B cell (primary cell): ENCODE results near the gene CD8B. TPM values are rescaled to one million over a fixed set of nuclear protein-coding genes. Genes with fewer than 3 reads are reported as not detected.
"Not testable (repeated sequence)": the region's sequence is repeated elsewhere in the genome, so short reads cannot be mapped to it uniquely, and the experiment has no call there.

Experiments used
- ATAC-seq: fragments of 200-7000 bp; cut with Tn5 transposase; one replicate; pipeline ENCODE4 v1.10.0; 2021; ENCODE audit warnings: low read depth, mild to moderate bottlenecking, moderate number of reproducible peaks, moderate library complexity
- CTCF ChIA-PET: fragments of 350-600 bp; sonication (Branson Sonifier 250); formaldehyde crosslinking; loops from one replicate; lab custom pipeline; 2021; ENCODE audit warnings: antibody characterized with exemption, inconsistent platforms; lab: Charles Lee
- POLR2A ChIA-PET: fragments of 350-600 bp; sonication (Branson Sonifier 250); formaldehyde crosslinking; loops from one replicate; lab custom pipeline; 2021; ENCODE audit warnings: antibody characterized with exemption; lab: Charles Lee
- DNase-seq: peaks from one replicate; pipeline ENCODE4 v3.0.0; 2013
- H2AFZ ChIP-seq: 2 replicates; pipeline ENCODE4 v1.6.1; 2012; ENCODE audit warnings: mild to moderate bottlenecking, low read depth, low read length; ENCODE audit not compliant: insufficient read depth, poor library complexity, severe bottlenecking
- H3K27ac ChIP-seq, 2 donors: 1 replicate in 1 of 2; 2 replicates in 1 of 2; pipeline ENCODE4 v1.5.1; 2012 to 2013; ENCODE audit warnings: low read length in 2 of 2, mild to moderate bottlenecking in 2 of 2, moderate library complexity in 1 of 2
- H3K27me3 ChIP-seq, 4 experiments: fragments of 200-600 bp in 1 of 4; sonication (generic) in 1 of 4; replicated peaks in 1 of 4; 1 replicate in 2 of 4; 2 replicates in 2 of 4; pipeline versions ENCODE4 v1.6.1 to v1.7.0; 2013 to 2016; ENCODE audit warnings: low read length in 3 of 4, mild to moderate bottlenecking in 2 of 4, mixed read lengths in 1 of 4, moderate library complexity in 1 of 4; ENCODE audit not compliant: insufficient read depth in 4 of 4, control insufficient read depth in 3 of 4; ENCODE audit errors: control extremely low read depth in 1 of 4
- H3K36me3 ChIP-seq, 2 experiments: replicated peaks in 1 of 2; 1 replicate in 1 of 2; 2 replicates in 1 of 2; pipeline versions ENCODE4 v1.6.1 to v1.7.1; 2013; ENCODE audit warnings: low read length in 1 of 2; ENCODE audit not compliant: insufficient read depth in 2 of 2, control insufficient read depth in 1 of 2; ENCODE audit errors: control extremely low read depth in 1 of 2, extremely low read depth in 1 of 2
- H3K4me1 ChIP-seq, 2 donors: fragments of 200-600 bp in 1 of 2; sonication (generic) in 1 of 2; 1 replicate in 1 of 2; 2 replicates in 1 of 2; pipeline versions ENCODE4 v1.5.1 to v1.6.1; 2013 to 2017; ENCODE audit warnings: low read length in 2 of 2; ENCODE audit not compliant: control insufficient read depth in 2 of 2, insufficient read depth in 2 of 2
- H3K4me2 ChIP-seq: replicated peaks from 2 replicates; pipeline ENCODE3; 2012; ENCODE audit warnings: mild to moderate bottlenecking, low read depth, low read length; ENCODE audit not compliant: poor library complexity, severe bottlenecking
- H3K4me3 ChIP-seq, 5 experiments: fragments of 200-600 bp in 1 of 5; sonication (generic) in 1 of 5; 1 replicate in 3 of 5; 2 replicates in 2 of 5; pipeline versions ENCODE4 v1.5.1 to v1.7.0; 2011 to 2016; ENCODE audit warnings: low read length in 4 of 5, mild to moderate bottlenecking in 4 of 5, low read depth in 2 of 5, control low read depth in 1 of 5, moderate library complexity in 1 of 5; ENCODE audit not compliant: insufficient read depth in 1 of 5; ENCODE audit errors: control extremely low read depth in 1 of 5, extremely low read depth in 1 of 5
- H3K79me2 ChIP-seq: fragments of 200-600 bp; sonication (generic); one replicate; pipeline ENCODE4 v1.6.0; 2016; ENCODE audit warnings: low read length; ENCODE audit not compliant: control insufficient read depth, insufficient read depth
- H3K9ac ChIP-seq: fragments of 200-600 bp; sonication (generic); 2 replicates; pipeline ENCODE4 v1.6.1; 2017; ENCODE audit warnings: mild to moderate bottlenecking, low read length, moderate library complexity
- H3K9me3 ChIP-seq, 3 donors: one replicate each; pipeline versions ENCODE4 v1.6.1 to v1.7.1; 2013; ENCODE audit warnings: low read length in 2 of 3; ENCODE audit not compliant: control insufficient read depth in 2 of 3, insufficient read depth in 1 of 3; ENCODE audit errors: control extremely low read depth in 1 of 3
- H4K20me1 ChIP-seq: 2 replicates; pipeline ENCODE4 v1.6.0; 2012; ENCODE audit warnings: mild to moderate bottlenecking, low read length; ENCODE audit not compliant: insufficient read depth, control insufficient read depth, poor library complexity, severe bottlenecking
- H3K27ac Mint-ChIP-seq: one replicate; pipeline ENCODE4 v1.8.0; 2021; ENCODE audit warnings: mixed read lengths
- H3K27me3 Mint-ChIP-seq: one replicate; pipeline ENCODE4 v1.8.0; 2021; ENCODE audit warnings: mixed read lengths
- H3K4me1 Mint-ChIP-seq: one replicate; pipeline ENCODE4 v1.8.0; 2021; ENCODE audit warnings: mixed read lengths
- H3K4me3 Mint-ChIP-seq: one replicate; pipeline ENCODE4 v1.8.0; 2021; ENCODE audit warnings: mixed read lengths
- H3K9me3 Mint-ChIP-seq: one replicate; pipeline ENCODE4 v1.8.0; 2022; ENCODE audit warnings: mixed read lengths; ENCODE audit not compliant: insufficient read depth
- WGBS: methylation state at CpG from one replicate; pipeline ENCODE4 v1.1.5; 2013; ENCODE audit warnings: missing lambda C conversion rate; ENCODE audit not compliant: insufficient coverage; 5-methylcytosine and 5-hydroxymethylcytosine counted together
- intact Hi-C: fragments of 100-400 bp; cut with micrococcal nuclease; formaldehyde crosslinking; loops from one replicate; pipeline ENCODE4 v1.10.0; 2022
- polyA plus RNA-seq: library from polyadenylated mRNA; depleted of rRNA; stranded (reverse); fragments of >200 nt; gene quantifications from 2 replicates; pipeline ENCODE4 v1.2.3, GENCODE V29; 2012
- total RNA-seq, 2 donors: library from RNA; stranded (reverse); fragments of 120-200 nt in 1 of 2; gene quantifications; 1 replicate in 1 of 2; 2 replicates in 1 of 2; pipeline versions ENCODE4 v1.2.3 to v1.2.4, GENCODE V29; 2013 to 2022

Gene CD8B
- total and polyA plus RNA-seq, 2 donors (not counting 1 experiment from before 2014, with no cell fraction given): 0.45 TPM; not detected in 1

DNA sequence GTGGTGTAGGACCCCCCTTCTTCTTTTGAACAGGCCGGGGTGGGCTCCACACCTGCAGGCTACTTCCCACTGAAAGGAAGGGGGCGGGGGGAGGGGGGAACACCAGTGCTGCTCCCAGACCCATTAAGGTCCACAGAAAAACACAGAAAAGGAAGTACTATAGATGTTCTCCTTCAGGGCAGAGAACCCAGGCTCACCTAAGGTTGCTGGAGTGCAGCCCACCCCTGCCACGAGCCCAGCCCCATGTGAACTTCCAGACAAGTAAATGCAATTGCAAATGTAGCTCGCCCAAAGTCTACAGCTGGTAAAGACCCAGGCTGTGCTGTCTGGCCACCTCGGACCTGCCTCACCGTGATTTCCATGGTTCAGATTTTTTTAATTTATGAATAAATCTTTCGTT, 24.0 kb downstream of the CD8B start:
- H3K27me3 Mint-ChIP-seq, H3K4me3 ChIP-seq, H3K36me3 ChIP-seq, H3K27me3 ChIP-seq, H2AFZ ChIP-seq, H3K9me3 ChIP-seq, CTCF ChIA-PET, H3K4me2 ChIP-seq, H3K4me3 Mint-ChIP-seq, H3K4me1 ChIP-seq, intact Hi-C loops, H3K9ac ChIP-seq, POLR2A ChIA-PET, H3K27ac ChIP-seq, ATAC-seq, H3K4me1 Mint-ChIP-seq, H3K79me2 ChIP-seq, H4K20me1 ChIP-seq, DNase-seq, H3K27ac Mint-ChIP-seq, H3K9me3 Mint-ChIP-seq: not testable (repeated sequence)
- WGBS: 0% methylated on average over 1 of the region's 7 CpGs

GRCh38 chr2:86836915-86837695, 24.6 kb downstream of the CD8B start:
- H3K9me3 Mint-ChIP-seq: not testable (repeated sequence)

GRCh38 chr2:86835548-86835889, 26.2 kb downstream of the CD8B start:
- H3K27me3 Mint-ChIP-seq, H3K4me1 ChIP-seq, H4K20me1 ChIP-seq, H3K4me3 ChIP-seq, H3K36me3 ChIP-seq, H3K79me2 ChIP-seq, H3K4me1 Mint-ChIP-seq, H3K4me3 Mint-ChIP-seq, intact Hi-C loops, H3K27ac ChIP-seq, CTCF ChIA-PET, H3K9me3 Mint-ChIP-seq, POLR2A ChIA-PET, H3K27me3 ChIP-seq, H3K27ac Mint-ChIP-seq, H3K9me3 ChIP-seq, DNase-seq, H3K9ac ChIP-seq, ATAC-seq, H3K4me2 ChIP-seq, H2AFZ ChIP-seq: not testable (repeated sequence)
- WGBS: 80% methylated on average over 1 of the region's 4 CpGs

More at GRCh38 chr2:86836915-86837695, 24.6 kb downstream of the CD8B start:
- H3K27me3 ChIP-seq, H3K4me3 ChIP-seq, H3K9me3 ChIP-seq, CTCF ChIA-PET, H3K36me3 ChIP-seq, intact Hi-C loops, H3K4me2 ChIP-seq, H3K4me1 ChIP-seq, ATAC-seq, H3K4me3 Mint-ChIP-seq, H3K79me2 ChIP-seq, H3K27ac Mint-ChIP-seq, POLR2A ChIA-PET, H2AFZ ChIP-seq, H3K27ac ChIP-seq, H3K27me3 Mint-ChIP-seq, H3K4me1 Mint-ChIP-seq, DNase-seq, H3K9ac ChIP-seq, H4K20me1 ChIP-seq: not testable (repeated sequence)
- 18% methylated on average over 5 of the region's 19 CpGs for WGBS
